Epithelial cell of proximal tubule (primary cell): ENCODE data around the gene BRAP. TPM values are rescaled to one million over a fixed set of nuclear protein-coding genes. Genes with fewer than 3 reads are reported as not detected.
"Not testable (repeated sequence)": the region's sequence is repeated elsewhere in the genome, so short reads cannot be mapped to it uniquely, and the experiment has no call there.

Source experiments
- DNase-seq: peaks from one replicate; pipeline ENCODE4 v3.0.0-alpha.2; 2011; ENCODE audit warnings: low read depth
- H3K4me3 ChIP-seq: 2 replicates; pipeline ENCODE4 v1.5.1; 2011; ENCODE audit warnings: low read depth, mild to moderate bottlenecking, low read length
- total RNA-seq: library from RNA; depleted of rRNA; stranded (reverse); fragments of >200 nt; gene quantifications from 2 replicates; pipeline ENCODE4 v1.2.3, GENCODE V29; 2015
- TF ChIP-seq, protein P1 (sequence below): conservative IDR thresholded peaks from 2 replicates; pipeline ENCODE4 v1.5.1; 2012; ENCODE audit warnings: low read depth, mild to moderate bottlenecking, low read length

BRAP gene, protein sequence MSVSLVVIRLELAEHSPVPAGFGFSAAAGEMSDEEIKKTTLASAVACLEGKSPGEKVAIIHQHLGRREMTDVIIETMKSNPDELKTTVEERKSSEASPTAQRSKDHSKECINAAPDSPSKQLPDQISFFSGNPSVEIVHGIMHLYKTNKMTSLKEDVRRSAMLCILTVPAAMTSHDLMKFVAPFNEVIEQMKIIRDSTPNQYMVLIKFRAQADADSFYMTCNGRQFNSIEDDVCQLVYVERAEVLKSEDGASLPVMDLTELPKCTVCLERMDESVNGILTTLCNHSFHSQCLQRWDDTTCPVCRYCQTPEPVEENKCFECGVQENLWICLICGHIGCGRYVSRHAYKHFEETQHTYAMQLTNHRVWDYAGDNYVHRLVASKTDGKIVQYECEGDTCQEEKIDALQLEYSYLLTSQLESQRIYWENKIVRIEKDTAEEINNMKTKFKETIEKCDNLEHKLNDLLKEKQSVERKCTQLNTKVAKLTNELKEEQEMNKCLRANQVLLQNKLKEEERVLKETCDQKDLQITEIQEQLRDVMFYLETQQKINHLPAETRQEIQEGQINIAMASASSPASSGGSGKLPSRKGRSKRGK
- 13.7 and 19.9 TPM in 2 replicates for total RNA-seq

DNA sequence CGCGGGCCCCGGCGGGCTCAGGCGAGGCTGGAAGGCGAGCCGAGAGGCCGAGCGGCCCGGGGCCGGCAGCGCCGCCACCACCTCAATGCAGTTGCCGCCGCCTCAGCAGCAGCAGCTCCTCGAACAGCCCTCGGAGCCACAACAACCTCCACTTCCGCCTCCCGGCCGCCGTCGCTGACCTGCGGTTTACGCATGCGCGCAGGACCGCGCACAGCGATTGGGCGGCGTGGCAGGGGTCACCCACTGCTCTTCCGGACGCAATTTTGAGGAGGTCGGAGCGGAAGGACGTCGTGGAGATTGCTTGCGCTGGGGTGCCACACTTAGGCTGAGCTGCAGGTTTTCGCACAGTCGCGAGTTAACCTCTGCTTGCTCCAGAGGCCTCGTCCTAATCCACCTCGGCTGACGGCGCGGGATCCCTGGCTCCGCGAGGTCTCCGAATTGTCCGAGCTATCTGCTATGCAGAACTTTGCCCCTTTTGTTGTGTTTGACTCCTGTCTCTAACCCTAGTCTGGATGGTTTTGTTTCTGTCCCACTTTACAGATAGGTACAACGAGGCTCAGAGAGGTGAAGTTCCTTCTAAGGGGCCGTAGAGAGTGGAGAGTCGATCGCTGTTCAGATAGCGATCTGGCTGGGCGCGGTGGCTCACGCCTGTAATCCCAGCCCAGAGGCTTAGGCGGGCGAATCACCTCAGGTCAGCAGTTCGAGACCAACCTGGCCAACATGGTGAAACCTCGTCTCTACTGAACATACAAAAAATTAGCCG lies at the start of gene BRAP, which contains the start of gene ACAD10:
TSS of gene BRAP (minus strand) at position 146 of the 763 bp plus-strand sequence. CDS start 164 bp downstream, outside the sequence.
TSS of gene ACAD10 (plus strand) at position 243 of the 763 bp plus-strand sequence. CDS start 6,657 bp downstream, outside the sequence.
- TF ChIP-seq, protein P1, sequence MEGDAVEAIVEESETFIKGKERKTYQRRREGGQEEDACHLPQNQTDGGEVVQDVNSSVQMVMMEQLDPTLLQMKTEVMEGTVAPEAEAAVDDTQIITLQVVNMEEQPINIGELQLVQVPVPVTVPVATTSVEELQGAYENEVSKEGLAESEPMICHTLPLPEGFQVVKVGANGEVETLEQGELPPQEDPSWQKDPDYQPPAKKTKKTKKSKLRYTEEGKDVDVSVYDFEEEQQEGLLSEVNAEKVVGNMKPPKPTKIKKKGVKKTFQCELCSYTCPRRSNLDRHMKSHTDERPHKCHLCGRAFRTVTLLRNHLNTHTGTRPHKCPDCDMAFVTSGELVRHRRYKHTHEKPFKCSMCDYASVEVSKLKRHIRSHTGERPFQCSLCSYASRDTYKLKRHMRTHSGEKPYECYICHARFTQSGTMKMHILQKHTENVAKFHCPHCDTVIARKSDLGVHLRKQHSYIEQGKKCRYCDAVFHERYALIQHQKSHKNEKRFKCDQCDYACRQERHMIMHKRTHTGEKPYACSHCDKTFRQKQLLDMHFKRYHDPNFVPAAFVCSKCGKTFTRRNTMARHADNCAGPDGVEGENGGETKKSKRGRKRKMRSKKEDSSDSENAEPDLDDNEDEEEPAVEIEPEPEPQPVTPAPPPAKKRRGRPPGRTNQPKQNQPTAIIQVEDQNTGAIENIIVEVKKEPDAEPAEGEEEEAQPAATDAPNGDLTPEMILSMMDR = no peak

DNA sequence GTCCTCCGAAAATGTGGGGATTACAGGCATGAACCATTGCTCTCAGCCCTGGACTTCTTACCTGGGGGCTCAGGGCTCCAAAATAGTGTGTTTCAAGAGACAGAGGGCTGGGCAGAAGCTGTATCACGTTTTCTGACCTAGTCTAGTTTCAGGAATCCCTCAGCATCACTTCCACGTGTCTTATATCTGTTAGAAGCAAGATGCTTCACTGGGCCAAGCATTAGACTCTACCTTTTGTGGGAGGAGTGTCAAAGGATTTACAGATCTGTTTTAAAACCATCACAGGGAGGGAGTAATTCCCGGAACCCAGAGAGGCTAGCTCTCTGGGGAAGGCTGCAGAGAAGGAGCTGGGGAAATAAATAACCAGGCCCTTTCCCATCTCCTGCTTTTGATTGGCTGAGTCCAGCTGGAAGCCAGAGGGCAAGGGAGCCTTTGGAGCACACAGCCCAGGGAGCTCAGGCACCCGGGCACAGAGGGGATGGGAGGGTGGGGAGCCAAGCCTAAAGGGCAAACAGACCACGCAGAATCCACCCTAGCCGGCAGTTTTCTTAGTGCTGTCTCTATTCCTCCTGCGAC lies 47.7 kb upstream of the BRAP start:
- DNase-seq = no peak
- TF ChIP-seq, protein P1 = no peak
- no peak overlapping the region for H3K4me3 ChIP-seq

More for the DNA sequence above, at the start of gene BRAP, which contains the start of gene ACAD10:
- H3K4me3 ChIP-seq = peak within 1 kb of the TSS; percentile 98
- peak; percentile 60 for DNase-seq

DNA sequence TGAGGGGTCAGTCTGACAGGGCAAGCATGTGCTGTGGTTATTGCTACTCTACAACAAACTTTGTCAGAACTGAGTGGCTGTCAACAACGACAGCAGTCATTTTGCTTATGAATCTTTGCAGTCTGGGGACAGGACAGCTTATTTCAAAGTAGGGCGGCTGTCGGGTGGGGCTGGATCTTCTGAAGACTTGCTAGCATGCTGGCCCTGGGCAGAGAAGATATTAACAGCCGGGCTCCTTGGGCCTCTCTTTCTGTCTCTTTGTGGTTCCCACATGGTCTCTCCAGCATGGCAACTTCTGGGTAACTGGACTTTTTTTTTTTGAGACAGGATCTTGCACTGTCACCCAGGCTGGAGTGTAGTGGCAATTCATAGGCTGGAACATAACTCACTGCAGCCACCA lies 47.0 kb upstream of the BRAP start:
- no peak for DNase-seq
- TF ChIP-seq, protein P1 = no peak
- H3K4me3 ChIP-seq = no peak overlapping the region

DNA sequence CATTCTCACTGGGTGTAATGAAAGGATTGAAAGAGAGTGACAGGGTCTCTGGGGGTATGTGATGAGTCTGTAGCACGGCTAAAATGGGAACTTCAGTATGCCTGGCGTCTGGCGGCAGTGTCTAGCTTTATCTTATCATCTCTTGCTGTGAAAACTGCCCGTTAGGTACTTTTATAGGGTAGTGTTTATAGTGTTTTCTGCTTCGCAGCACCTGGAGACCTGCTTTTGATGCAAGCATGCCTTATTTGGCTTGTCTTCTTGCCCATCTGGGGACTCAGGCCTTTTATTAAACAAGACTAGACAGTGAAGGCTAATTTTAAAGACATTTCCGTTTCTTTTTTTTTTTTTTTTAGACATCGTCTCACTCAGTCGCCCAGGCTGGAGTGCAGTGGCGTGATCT lies 44.7 kb upstream of the BRAP start:
- DNase-seq = no peak
- TF ChIP-seq, protein P1 = no peak
- H3K4me3 ChIP-seq = no peak overlapping the region

DNA sequence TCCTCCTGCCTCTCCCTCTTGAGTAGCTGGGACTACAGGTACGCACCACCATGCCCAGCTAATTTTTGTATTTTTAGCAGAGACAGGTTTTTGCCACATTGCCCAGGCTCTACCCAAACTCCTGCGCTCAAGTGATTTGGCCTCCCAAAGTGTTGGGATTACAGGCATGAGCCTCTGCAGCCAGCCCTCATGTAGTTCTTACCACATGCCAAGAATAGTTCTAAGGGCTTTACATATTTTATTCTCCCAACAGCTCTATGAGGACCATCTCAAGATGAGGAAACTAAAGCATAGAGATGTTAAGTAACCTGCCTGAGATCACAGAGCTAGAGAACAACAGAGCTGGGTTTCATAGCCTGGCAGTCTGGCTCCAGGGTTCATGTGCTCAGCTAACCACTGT lies 43.0 kb upstream of the BRAP start:
- no peak for DNase-seq
- TF ChIP-seq, protein P1 = no peak
- H3K4me3 ChIP-seq = no peak overlapping the region

DNA sequence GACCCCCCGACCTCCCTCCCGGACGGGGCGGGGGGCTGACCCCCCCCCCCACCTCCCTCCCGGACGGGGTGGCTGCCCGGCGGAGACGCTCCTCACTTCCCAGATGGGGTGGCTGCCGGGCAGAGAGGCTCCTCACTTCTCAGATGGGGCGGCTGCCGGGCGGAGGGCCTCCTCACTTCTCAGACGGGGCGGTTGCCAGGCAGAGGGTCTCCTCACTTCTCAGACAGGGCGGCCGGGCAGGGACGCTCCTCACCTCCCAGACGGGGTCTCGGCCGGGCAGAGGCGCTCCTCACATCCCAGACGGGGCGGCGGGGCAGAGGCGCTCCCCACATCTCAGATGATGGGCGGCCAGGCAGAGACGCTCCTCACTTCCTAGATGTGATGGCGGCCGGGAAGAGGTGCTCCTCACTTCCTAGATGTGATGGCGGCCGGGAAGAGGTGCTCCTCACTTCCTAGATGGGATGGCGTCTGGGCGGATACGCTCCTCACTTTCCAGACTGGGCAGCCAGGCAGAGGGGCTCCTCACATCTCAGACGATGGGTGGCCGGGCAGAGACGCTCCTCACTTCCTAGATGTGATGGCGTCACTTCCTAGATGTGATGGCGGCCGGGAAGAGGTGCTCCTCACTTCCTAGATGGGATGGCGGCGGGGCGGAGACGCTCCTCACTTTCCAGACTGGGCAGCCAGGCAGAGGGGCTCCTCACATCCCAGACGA lies 38.0 kb upstream of the BRAP start:
- DNase-seq, H3K4me3 ChIP-seq: not testable (repeated sequence)
